ENCODE measurements around the gene TTC28. TPM values are rescaled to one million over a fixed set of nuclear protein-coding genes. Genes with fewer than 3 reads are reported as not detected.
"Not testable (repeated sequence)": the region's sequence is repeated elsewhere in the genome, so short reads cannot be mapped to it uniquely, and the experiment has no call there.

TTC28 gene
- total RNA-seq, 3 donors from 2014 or later = 9.6 to 32.3 (median 13.2) TPM

DNA sequence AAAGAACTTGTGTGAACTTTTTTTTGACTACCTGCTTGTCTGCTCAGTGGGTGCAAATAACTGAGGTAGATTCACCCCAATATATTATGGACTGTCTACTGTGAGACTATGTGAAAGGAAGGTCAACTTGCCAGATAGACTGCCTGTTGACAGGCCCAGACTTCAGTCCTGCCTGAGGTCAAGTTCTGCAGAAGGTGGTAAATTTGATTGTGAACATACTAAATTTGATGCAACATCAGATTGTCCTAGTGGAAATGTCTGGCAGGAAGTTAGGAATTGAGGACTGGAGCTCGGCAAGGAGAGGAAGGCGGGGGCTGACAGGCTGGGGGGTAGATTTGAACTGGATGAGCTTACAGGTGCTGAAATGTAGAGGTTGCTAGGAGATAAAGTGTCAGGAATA is 140.7 kb downstream of the TTC28 start:
- no peak for ATAC-seq
- no peaks in the 10 kb centered on the region for H3K36me3 ChIP-seq (ENCODE audit: low read depth)
- intact Hi-C loops (cut with DNase I, micrococcal nuclease) = no loop called here
- TF ChIP-seq CTCF (IDR thresholded peaks at IDR 0.05) = no peak
- H3K4me1 ChIP-seq (ENCODE audit: low read depth) = no peaks in the 10 kb centered on the region
- no peaks in the 10 kb centered on the region for H3K9me3 ChIP-seq
- no peak for DNase-seq
- H3K4me3 ChIP-seq = no peak overlapping the region

DNA sequence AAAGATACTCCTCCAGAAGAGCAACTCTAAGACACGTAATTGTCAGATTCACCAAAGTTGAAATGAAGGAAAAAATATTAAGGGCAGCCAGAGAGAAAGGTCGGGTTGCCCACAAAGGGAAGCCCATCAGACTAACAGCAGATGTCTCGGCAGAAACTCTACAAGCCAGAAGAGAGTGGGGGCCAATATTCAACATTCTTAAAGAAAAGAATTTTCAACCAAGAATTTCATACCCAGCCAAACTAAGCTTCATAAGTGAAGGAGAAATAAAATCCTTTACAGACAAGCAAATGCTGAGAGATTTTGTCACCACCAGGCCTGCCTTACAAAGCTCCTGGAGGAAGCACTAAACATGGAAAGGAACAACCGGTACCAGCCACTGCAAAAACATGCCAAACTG is 149.1 kb downstream of the TTC28 start:
- not testable (repeated sequence) for ATAC-seq

GRCh38 chr22:28529144-28529543 is 150.5 kb downstream of the TTC28 start:
- intact Hi-C loops (cut with DNase I, micrococcal nuclease); DNase-seq; H3K36me3 ChIP-seq (ENCODE audit: low read depth); H3K4me3 ChIP-seq; H3K9me3 ChIP-seq; ATAC-seq; H3K4me1 ChIP-seq (ENCODE audit: low read depth): not testable (repeated sequence)

More for the DNA sequence above, 149.1 kb downstream of the TTC28 start:
- H3K4me3 ChIP-seq; H3K36me3 ChIP-seq (ENCODE audit: low read depth); DNase-seq; H3K9me3 ChIP-seq; intact Hi-C loops (cut with DNase I, micrococcal nuclease); H3K4me1 ChIP-seq (ENCODE audit: low read depth): not testable (repeated sequence)

GRCh38 chr22:28521451-28521850 is 158.2 kb downstream of the TTC28 start:
- intact Hi-C loops (cut with DNase I, micrococcal nuclease) = no loop called here

GRCh38 chr22:28514321-28514821 is 165.3 kb downstream of the TTC28 start:
- ATAC-seq = no peak
- no peaks in the 10 kb centered on the region for H3K36me3 ChIP-seq (ENCODE audit: low read depth)
- peaks cover 7% of the 10 kb centered on the region for H3K9me3 ChIP-seq
- TF ChIP-seq CTCF (IDR thresholded peaks at IDR 0.05) = no peak
- intact Hi-C loops (cut with DNase I, micrococcal nuclease) = no loop called here
- H3K4me3 ChIP-seq = no peak overlapping the region
- no peaks in the 10 kb centered on the region for H3K4me1 ChIP-seq (ENCODE audit: low read depth)
- no peak for DNase-seq

More at GRCh38 chr22:28521451-28521850, 158.2 kb downstream of the TTC28 start:
- H3K9me3 ChIP-seq = no peaks in the 10 kb centered on the region
- no peaks in the 10 kb centered on the region for H3K36me3 ChIP-seq (ENCODE audit: low read depth)
- H3K4me1 ChIP-seq (ENCODE audit: low read depth) = no peaks in the 10 kb centered on the region
- no peak for TF ChIP-seq CTCF (IDR thresholded peaks at IDR 0.05)
- no peak for DNase-seq
- no peak for ATAC-seq
- H3K4me3 ChIP-seq = no peak overlapping the region

DNA sequence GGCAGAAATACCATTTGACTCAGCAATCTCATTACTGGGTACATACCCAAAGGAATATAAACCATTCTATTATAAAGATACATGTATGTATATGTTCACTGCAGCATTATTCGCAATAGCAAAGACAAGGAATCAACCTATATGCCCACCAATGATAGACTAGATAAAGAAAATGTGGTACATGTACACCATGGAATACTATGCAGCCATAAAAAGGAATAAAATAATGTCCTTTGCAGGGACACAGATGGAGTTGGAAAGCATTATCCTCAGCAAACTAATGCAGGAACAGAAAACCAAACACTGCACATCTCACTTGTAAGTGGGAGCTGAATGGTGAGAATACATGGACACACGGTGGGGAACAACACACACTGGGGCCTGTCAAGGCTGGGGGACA is 167.3 kb downstream of the TTC28 start:
- H3K9me3 ChIP-seq; H3K36me3 ChIP-seq (ENCODE audit: low read depth); ATAC-seq; H3K4me3 ChIP-seq; H3K4me1 ChIP-seq (ENCODE audit: low read depth); intact Hi-C loops (cut with DNase I, micrococcal nuclease); DNase-seq: not testable (repeated sequence)

GRCh38 chr22:28507896-28508295 is 171.7 kb downstream of the TTC28 start:
- intact Hi-C loops (cut with DNase I, micrococcal nuclease) = no loop called here
- Histone ChIP-seq H3K4me1 (ENCODE audit: low read depth) (no peaks in the 10 kb centered on the region), H3K36me3 (ENCODE audit: low read depth) (no peaks in the 10 kb centered on the region), H3K9me3 (peaks cover 7% of the 10 kb centered on the region), H3K4me3 (no peak overlapping the region)
- ATAC-seq = no peak
- DNase-seq = no peak
- TF ChIP-seq CTCF (IDR thresholded peaks at IDR 0.05) = no peak

Measured in mucosa of descending colon (tissue), 3 donors.